K562 (cell line): ENCODE results near the gene DBX1.

Experiments
- CREBBP ChIP-seq: IDR thresholded peaks from one replicate; pipeline ENCODE4 v1.6.1; 2012; ENCODE audit warnings: low read depth, mild to moderate bottlenecking, control low read depth, inconsistent platforms, low read length
- DEAF1 ChIP-seq: fragments of 450-650 bp; formaldehyde crosslinking; IDR thresholded peaks from 2 replicates; pipeline ENCODE4 v1.4.0; 2020; ENCODE audit warnings: mild to moderate bottlenecking, moderate library complexity
- HMG20A ChIP-seq: fragments of 450-650 bp; formaldehyde crosslinking; conservative IDR thresholded peaks from 2 replicates; pipeline ENCODE4 v1.4.0; 2020; ENCODE audit warnings: mild to moderate bottlenecking, mixed read lengths
- NCOA4 ChIP-seq: fragments of 450-650 bp; IDR thresholded peaks from 2 replicates; pipeline ENCODE4 v1.6.1; 2018; ENCODE audit warnings: mild to moderate bottlenecking; ENCODE audit not compliant: partially characterized antibody
- RAD21 ChIP-seq, 2 experiments: fragments of 250-450 bp in 1 of 2; fragments of 450-650 bp in 1 of 2; sonication (Bioruptor Pico) in 1 of 2; formaldehyde crosslinking in 1 of 2; IDR thresholded peaks in 1 of 2; conservative IDR thresholded peaks in 1 of 2; 2 replicates each; pipeline versions ENCODE4 v1.4.0 to v1.8.0; 2020 to 2022; ENCODE audit warnings: mild to moderate bottlenecking in 2 of 2, moderate library complexity in 1 of 2
- SP2 ChIP-seq: IDR thresholded peaks from 2 replicates; pipeline ENCODE4 v1.6.1; 2011; ENCODE audit warnings: mild to moderate bottlenecking, low read depth, low read length, moderate library complexity; ENCODE audit not compliant: poor library complexity, severe bottlenecking; ENCODE audit errors: extremely low read depth
- ZFP1 ChIP-seq: fragments of 450-650 bp; formaldehyde crosslinking; IDR thresholded peaks from 2 replicates; pipeline ENCODE4 v1.4.0; 2020; ENCODE audit warnings: mild to moderate bottlenecking, mixed read lengths
- ZNF263 ChIP-seq: sonication (generic); formaldehyde crosslinking; IDR thresholded peaks from 2 replicates; pipeline ENCODE4 v1.8.0; 2022; ENCODE audit warnings: mild to moderate bottlenecking, missing genetic modification reagents, borderline replicate concordance
- ZNF57 ChIP-seq: fragments of 450-650 bp; formaldehyde crosslinking; IDR thresholded peaks from 2 replicates; pipeline ENCODE4 v1.4.0; 2020; ENCODE audit warnings: mild to moderate bottlenecking, moderate library complexity
- ZNF586 ChIP-seq: fragments of 450-650 bp; formaldehyde crosslinking; conservative IDR thresholded peaks from 2 replicates; pipeline ENCODE4 v1.4.0; 2020; ENCODE audit warnings: mild to moderate bottlenecking, moderate library complexity
- TF ChIP-seq, protein P1 (sequence below): fragments of 450-650 bp; IDR thresholded peaks from 2 replicates; pipeline ENCODE4 v1.6.1; 2017; ENCODE audit warnings: antibody characterized with exemption, mild to moderate bottlenecking
- TF ChIP-seq, protein P2 (sequence below): sonication (generic); formaldehyde crosslinking; IDR thresholded peaks from 2 replicates; pipeline ENCODE4 v1.8.0; 2022; ENCODE audit warnings: mild to moderate bottlenecking, missing genetic modification reagents

- TF ChIP-seq RAD21 (CRISPR knock-in tag; conservative IDR thresholded peaks at IDR 0.05 in 1 of 2, IDR thresholded peaks at IDR 0.05 in 1 of 2) (peak; percentile 81 to 93), CREBBP (no peak), NCOA4 (no peak), SP2 (no peak), DEAF1 (peak; percentile 80), ZFP1 (CRISPR knock-in tag) (no peak), ZNF263 (CRISPR knock-in tag) (no peak), ZNF57 (CRISPR knock-in tag) (no peak), HMG20A (CRISPR knock-in tag) (no peak), ZNF586 (no peak)
- TF ChIP-seq, protein P1, sequence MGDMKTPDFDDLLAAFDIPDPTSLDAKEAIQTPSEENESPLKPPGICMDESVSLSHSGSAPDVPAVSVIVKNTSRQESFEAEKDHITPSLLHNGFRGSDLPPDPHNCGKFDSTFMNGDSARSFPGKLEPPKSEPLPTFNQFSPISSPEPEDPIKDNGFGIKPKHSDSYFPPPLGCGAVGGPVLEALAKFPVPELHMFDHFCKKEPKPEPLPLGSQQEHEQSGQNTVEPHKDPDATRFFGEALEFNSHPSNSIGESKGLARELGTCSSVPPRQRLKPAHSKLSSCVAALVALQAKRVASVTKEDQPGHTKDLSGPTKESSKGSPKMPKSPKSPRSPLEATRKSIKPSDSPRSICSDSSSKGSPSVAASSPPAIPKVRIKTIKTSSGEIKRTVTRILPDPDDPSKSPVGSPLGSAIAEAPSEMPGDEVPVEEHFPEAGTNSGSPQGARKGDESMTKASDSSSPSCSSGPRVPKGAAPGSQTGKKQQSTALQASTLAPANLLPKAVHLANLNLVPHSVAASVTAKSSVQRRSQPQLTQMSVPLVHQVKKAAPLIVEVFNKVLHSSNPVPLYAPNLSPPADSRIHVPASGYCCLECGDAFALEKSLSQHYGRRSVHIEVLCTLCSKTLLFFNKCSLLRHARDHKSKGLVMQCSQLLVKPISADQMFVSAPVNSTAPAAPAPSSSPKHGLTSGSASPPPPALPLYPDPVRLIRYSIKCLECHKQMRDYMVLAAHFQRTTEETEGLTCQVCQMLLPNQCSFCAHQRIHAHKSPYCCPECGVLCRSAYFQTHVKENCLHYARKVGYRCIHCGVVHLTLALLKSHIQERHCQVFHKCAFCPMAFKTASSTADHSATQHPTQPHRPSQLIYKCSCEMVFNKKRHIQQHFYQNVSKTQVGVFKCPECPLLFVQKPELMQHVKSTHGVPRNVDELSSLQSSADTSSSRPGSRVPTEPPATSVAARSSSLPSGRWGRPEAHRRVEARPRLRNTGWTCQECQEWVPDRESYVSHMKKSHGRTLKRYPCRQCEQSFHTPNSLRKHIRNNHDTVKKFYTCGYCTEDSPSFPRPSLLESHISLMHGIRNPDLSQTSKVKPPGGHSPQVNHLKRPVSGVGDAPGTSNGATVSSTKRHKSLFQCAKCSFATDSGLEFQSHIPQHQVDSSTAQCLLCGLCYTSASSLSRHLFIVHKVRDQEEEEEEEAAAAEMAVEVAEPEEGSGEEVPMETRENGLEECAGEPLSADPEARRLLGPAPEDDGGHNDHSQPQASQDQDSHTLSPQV, result no peak
- TF ChIP-seq, protein P2, sequence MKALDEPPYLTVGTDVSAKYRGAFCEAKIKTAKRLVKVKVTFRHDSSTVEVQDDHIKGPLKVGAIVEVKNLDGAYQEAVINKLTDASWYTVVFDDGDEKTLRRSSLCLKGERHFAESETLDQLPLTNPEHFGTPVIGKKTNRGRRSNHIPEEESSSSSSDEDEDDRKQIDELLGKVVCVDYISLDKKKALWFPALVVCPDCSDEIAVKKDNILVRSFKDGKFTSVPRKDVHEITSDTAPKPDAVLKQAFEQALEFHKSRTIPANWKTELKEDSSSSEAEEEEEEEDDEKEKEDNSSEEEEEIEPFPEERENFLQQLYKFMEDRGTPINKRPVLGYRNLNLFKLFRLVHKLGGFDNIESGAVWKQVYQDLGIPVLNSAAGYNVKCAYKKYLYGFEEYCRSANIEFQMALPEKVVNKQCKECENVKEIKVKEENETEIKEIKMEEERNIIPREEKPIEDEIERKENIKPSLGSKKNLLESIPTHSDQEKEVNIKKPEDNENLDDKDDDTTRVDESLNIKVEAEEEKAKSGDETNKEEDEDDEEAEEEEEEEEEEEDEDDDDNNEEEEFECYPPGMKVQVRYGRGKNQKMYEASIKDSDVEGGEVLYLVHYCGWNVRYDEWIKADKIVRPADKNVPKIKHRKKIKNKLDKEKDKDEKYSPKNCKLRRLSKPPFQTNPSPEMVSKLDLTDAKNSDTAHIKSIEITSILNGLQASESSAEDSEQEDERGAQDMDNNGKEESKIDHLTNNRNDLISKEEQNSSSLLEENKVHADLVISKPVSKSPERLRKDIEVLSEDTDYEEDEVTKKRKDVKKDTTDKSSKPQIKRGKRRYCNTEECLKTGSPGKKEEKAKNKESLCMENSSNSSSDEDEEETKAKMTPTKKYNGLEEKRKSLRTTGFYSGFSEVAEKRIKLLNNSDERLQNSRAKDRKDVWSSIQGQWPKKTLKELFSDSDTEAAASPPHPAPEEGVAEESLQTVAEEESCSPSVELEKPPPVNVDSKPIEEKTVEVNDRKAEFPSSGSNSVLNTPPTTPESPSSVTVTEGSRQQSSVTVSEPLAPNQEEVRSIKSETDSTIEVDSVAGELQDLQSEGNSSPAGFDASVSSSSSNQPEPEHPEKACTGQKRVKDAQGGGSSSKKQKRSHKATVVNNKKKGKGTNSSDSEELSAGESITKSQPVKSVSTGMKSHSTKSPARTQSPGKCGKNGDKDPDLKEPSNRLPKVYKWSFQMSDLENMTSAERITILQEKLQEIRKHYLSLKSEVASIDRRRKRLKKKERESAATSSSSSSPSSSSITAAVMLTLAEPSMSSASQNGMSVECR (CRISPR knock-in tag), result no peak
Observed at GRCh38 chr11:20127671-20128527, 32.4 kb downstream of the DBX1 start.
